HCT116 (cell line): Measurements from ENCODE around the gene VWA3B. TPM values are rescaled to one million over a fixed set of nuclear protein-coding genes. Genes with fewer than 3 reads are reported as not detected.
A peak's percentile ranks its signal among the peaks of the same experiment; 100 is the strongest.

ENCODE experiments used
- ATAC-seq: fragments of 200-7000 bp; cut with Tn5 transposase; 2 replicates; pipeline ENCODE4 v1.9.1; 2020; ENCODE audit warnings: mild to moderate bottlenecking, moderate library complexity
- BruUV-seq: library from RNA; stranded (reverse); fragments of 400-500 nt; replicated peaks from 2 replicates; lab custom pipeline; 2021; lab: Mats Ljungman, UMichigan
- CTCF ChIA-PET: fragments of 300-600 bp; sonication (Branson Sonifier 250); formaldehyde crosslinking; loops from one replicate; lab custom pipeline; 2021; ENCODE audit warnings: antibody characterized with exemption; lab: Charles Lee
- POLR2A ChIA-PET: fragments of 300-600, 350-600 bp; sonication (Branson Sonifier 250); formaldehyde crosslinking; loops from one replicate; lab custom pipeline; 2021; ENCODE audit warnings: antibody characterized with exemption; lab: Charles Lee
- RAD21 ChIA-PET, 2 experiments: fragments of 300-600 bp; sonication (Branson Sonifier 250); formaldehyde crosslinking; loops; one replicate each; lab custom pipeline; 2023; ENCODE audit warnings: low total read pairs in 2 of 2; ENCODE audit not compliant: uncharacterized antibody in 2 of 2, unreplicated experiment in 2 of 2, low non-redundant PET in 1 of 2; lab: Charles Lee
- DNase-seq: peaks from one replicate; pipeline ENCODE4 v3.0.0-alpha.2; 2010; ENCODE audit warnings: low read depth, low spot score
- H2AFZ ChIP-seq: fragments of 200-600 bp; shearing (Covaris generic), sonication (generic); 2 replicates; pipeline ENCODE4 v1.6.1; 2017; ENCODE audit warnings: low read depth, mixed run types, mixed read lengths, antibody characterized with exemption, low read length; ENCODE audit not compliant: poor library complexity, severe bottlenecking
- H3K27ac ChIP-seq: 2 replicates; pipeline ENCODE4 v1.5.1; 2012; ENCODE audit warnings: low read depth, low read length
- H3K27me3 ChIP-seq: fragments of 200-600 bp; sonication (generic); 2 replicates; pipeline ENCODE4 v1.6.1; 2016; ENCODE audit warnings: mixed run types, low read length, mixed read lengths; ENCODE audit not compliant: insufficient read depth
- H3K36me3 ChIP-seq, 2 experiments: fragments of 200-500 bp in 1 of 2; fragments of 200-600 bp in 1 of 2; sonication (Bioruptor generic) in 1 of 2; sonication (generic) in 1 of 2; 2 replicates each; pipeline versions ENCODE4 v1.5.1 to v1.6.1; 2014 to 2016; ENCODE audit warnings: low read length in 2 of 2, inconsistent platforms in 1 of 2, mixed read lengths in 1 of 2, mixed run types in 1 of 2; ENCODE audit not compliant: insufficient read depth in 2 of 2, control insufficient read depth in 1 of 2
- H3K4me1 ChIP-seq, 2 experiments: fragments of 200-600 bp in 1 of 2; sonication (generic) in 1 of 2; 2 replicates each; pipeline versions ENCODE4 v1.5.1 to v1.6.1; 2012 to 2017; ENCODE audit warnings: low read length in 2 of 2, inconsistent platforms in 1 of 2, mild to moderate bottlenecking in 1 of 2, mixed read lengths in 1 of 2, mixed run types in 1 of 2, moderate library complexity in 1 of 2; ENCODE audit not compliant: insufficient read depth in 2 of 2, control insufficient read depth in 1 of 2
- H3K4me2 ChIP-seq: fragments of 200-600 bp; sonication (generic); 2 replicates; pipeline ENCODE4 v1.6.1; 2017; ENCODE audit warnings: mixed run types, low read length, mixed read lengths
- H3K4me3 ChIP-seq, 2 experiments: fragments of 200-600 bp in 1 of 2; sonication (generic) in 1 of 2; replicated peaks in 1 of 2; 2 replicates each; pipeline ENCODE4 v1.5.1; 2011 to 2016; ENCODE audit warnings: low read length in 2 of 2, control low read depth in 1 of 2, low read depth in 1 of 2, mild to moderate bottlenecking in 1 of 2, mixed read lengths in 1 of 2, mixed run types in 1 of 2
- H3K79me2 ChIP-seq: fragments of 200-600 bp; sonication (generic); 2 replicates; pipeline ENCODE4 v1.6.1; 2017; ENCODE audit warnings: mild to moderate bottlenecking, mixed run types, low read length, moderate library complexity, mixed read lengths; ENCODE audit not compliant: insufficient read depth
- H3K9ac ChIP-seq: fragments of 200-600 bp; sonication (generic); 2 replicates; pipeline ENCODE4 v1.6.1; 2016; ENCODE audit warnings: low read length, mixed read lengths
- H3K9me2 ChIP-seq: fragments of 200-600 bp; sonication (generic), shearing (Covaris generic); 2 replicates; pipeline ENCODE4 v1.6.1; 2017; ENCODE audit warnings: mixed run types, mild to moderate bottlenecking, moderate library complexity; ENCODE audit not compliant: insufficient read depth
- H3K9me3 ChIP-seq, 2 experiments: fragments of 200-500 bp in 1 of 2; fragments of 200-600 bp in 1 of 2; sonication (Bioruptor generic) in 1 of 2; sonication (generic) in 1 of 2; 2 replicates each; pipeline ENCODE4 v1.6.1; 2014 to 2017; ENCODE audit warnings: low read length in 2 of 2, mixed read lengths in 2 of 2, inconsistent platforms in 1 of 2, low read depth in 1 of 2, mild to moderate bottlenecking in 1 of 2, mixed run types in 1 of 2, moderate library complexity in 1 of 2; ENCODE audit not compliant: control insufficient read depth in 1 of 2, insufficient read depth in 1 of 2
- H4K20me1 ChIP-seq: fragments of 200-600 bp; sonication (generic), shearing (Covaris generic); 2 replicates; pipeline ENCODE4 v1.6.1; 2017; ENCODE audit warnings: mixed run types, mild to moderate bottlenecking, moderate library complexity; ENCODE audit not compliant: insufficient read depth
- CEBPB ChIP-seq: IDR thresholded peaks from 2 replicates; pipeline ENCODE4 v1.6.1; 2012; ENCODE audit warnings: low read depth
- EGR1 ChIP-seq: IDR thresholded peaks from 2 replicates; pipeline ENCODE4 v1.6.1; 2012; ENCODE audit warnings: low read depth
- EZH2 ChIP-seq: fragments of 200-600 bp; sonication (generic); IDR thresholded peaks from 2 replicates; pipeline ENCODE4 v1.6.1; 2017; ENCODE audit warnings: antibody characterized with exemption, mixed run types
- EZH2phosphoT487 ChIP-seq: fragments of 200-600 bp; IDR thresholded peaks from 2 replicates; pipeline ENCODE4 v1.6.1; 2018; ENCODE audit warnings: antibody characterized with exemption, borderline replicate concordance
- RAD21 ChIP-seq: IDR thresholded peaks from 2 replicates; pipeline ENCODE4 v1.6.1; 2012; ENCODE audit warnings: low read depth, mild to moderate bottlenecking
- SIN3A ChIP-seq: IDR thresholded peaks from 2 replicates; pipeline ENCODE4 v1.6.1; 2012; ENCODE audit warnings: low read depth
- SRF ChIP-seq: IDR thresholded peaks from 2 replicates; pipeline ENCODE4 v1.6.1; 2012; ENCODE audit warnings: low read depth
- TCF7L2 ChIP-seq: IDR thresholded peaks from 2 replicates; pipeline ENCODE4 v1.7.0; 2011; ENCODE audit warnings: borderline replicate concordance, inconsistent platforms; ENCODE audit not compliant: insufficient read depth, insufficient read length; ENCODE audit errors: extremely low read depth
- YY1 ChIP-seq: IDR thresholded peaks from 2 replicates; pipeline ENCODE4 v1.6.1; 2011; ENCODE audit warnings: low read length, low read depth, moderate library complexity, mild to moderate bottlenecking; ENCODE audit not compliant: insufficient replicate concordance; ENCODE audit errors: extremely low read depth
- ZBTB33 ChIP-seq: IDR thresholded peaks from 2 replicates; pipeline ENCODE4 v1.6.1; 2011; ENCODE audit warnings: mild to moderate bottlenecking, low read length, moderate library complexity; ENCODE audit not compliant: insufficient replicate concordance; ENCODE audit errors: extremely low read depth
- intact Hi-C: fragments of 100-400 bp; cut with micrococcal nuclease; formaldehyde crosslinking; loops from 2 replicates; pipeline ENCODE4 v1.10.0; 2022
- total RNA-seq: library from RNA; stranded (reverse); gene quantifications from one replicate; pipeline ENCODE4 v1.2.1, GENCODE V29; 2021; ENCODE audit not compliant: unreplicated experiment
- TF ChIP-seq, protein P1 (sequence below), 3 experiments: fragments of 200-600 bp in 1 of 3; sonication (generic) in 1 of 3; IDR thresholded peaks in 2 of 3; conservative IDR thresholded peaks in 1 of 3; 2 replicates each; pipeline ENCODE4 v1.5.1; 2012 to 2017; ENCODE audit warnings: low read depth in 2 of 3, low read length in 2 of 3, antibody characterized with exemption in 1 of 3, borderline replicate concordance in 1 of 3, control low read depth in 1 of 3, mild to moderate bottlenecking in 1 of 3, mixed read lengths in 1 of 3, mixed run types in 1 of 3, moderate library complexity in 1 of 3; ENCODE audit not compliant: insufficient read depth in 1 of 3
- TF ChIP-seq, protein P2 (sequence below): IDR thresholded peaks from 2 replicates; pipeline ENCODE4 v1.6.1; 2012
- TF ChIP-seq, protein P3 (sequence below): IDR thresholded peaks from 2 replicates; pipeline ENCODE4 v1.6.1; 2012

VWA3B gene
- total RNA-seq, 1 experiment from 2014 or later = 0.47 TPM

- POLR2A ChIA-PET = no interaction called here
- no peaks in the 10 kb centered on the region for H3K9me3 ChIP-seq
- H3K4me2 ChIP-seq = no peak overlapping the region
- H2AFZ ChIP-seq = no peak overlapping the region
- H3K27ac ChIP-seq = no peak overlapping the region
- H3K4me1 ChIP-seq = no peaks in the 10 kb centered on the region
- H3K9me2 ChIP-seq = no peaks in the 10 kb centered on the region
- no peaks in the 10 kb centered on the region for H4K20me1 ChIP-seq
- H3K4me3 ChIP-seq = no peak overlapping the region
- no peaks in the 10 kb centered on the region for H3K27me3 ChIP-seq
- TF ChIP-seq RAD21 (0 out of 2 replicates have a peak, but pooled peaks have one; percentile 3), EZH2 (no peak)
- TF ChIP-seq, protein P1, sequence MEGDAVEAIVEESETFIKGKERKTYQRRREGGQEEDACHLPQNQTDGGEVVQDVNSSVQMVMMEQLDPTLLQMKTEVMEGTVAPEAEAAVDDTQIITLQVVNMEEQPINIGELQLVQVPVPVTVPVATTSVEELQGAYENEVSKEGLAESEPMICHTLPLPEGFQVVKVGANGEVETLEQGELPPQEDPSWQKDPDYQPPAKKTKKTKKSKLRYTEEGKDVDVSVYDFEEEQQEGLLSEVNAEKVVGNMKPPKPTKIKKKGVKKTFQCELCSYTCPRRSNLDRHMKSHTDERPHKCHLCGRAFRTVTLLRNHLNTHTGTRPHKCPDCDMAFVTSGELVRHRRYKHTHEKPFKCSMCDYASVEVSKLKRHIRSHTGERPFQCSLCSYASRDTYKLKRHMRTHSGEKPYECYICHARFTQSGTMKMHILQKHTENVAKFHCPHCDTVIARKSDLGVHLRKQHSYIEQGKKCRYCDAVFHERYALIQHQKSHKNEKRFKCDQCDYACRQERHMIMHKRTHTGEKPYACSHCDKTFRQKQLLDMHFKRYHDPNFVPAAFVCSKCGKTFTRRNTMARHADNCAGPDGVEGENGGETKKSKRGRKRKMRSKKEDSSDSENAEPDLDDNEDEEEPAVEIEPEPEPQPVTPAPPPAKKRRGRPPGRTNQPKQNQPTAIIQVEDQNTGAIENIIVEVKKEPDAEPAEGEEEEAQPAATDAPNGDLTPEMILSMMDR (IDR thresholded peaks at IDR 0.05 in 2 of 3, conservative IDR thresholded peaks at IDR 0.05 in 1 of 3; ENCODE audit: borderline replicate concordance in 1 of 3, insufficient read depth in 1 of 3, low read depth in 2 of 3, low read length in 2 of 3) = no peak
- H3K36me3 ChIP-seq = no peaks in the 10 kb centered on the region
- RAD21 ChIA-PET = interaction anchor here in 1 of 2 experiments (0.6 kb wide), 1 partner anchor 15 kb away, joined by 3 read pairs; no protein-coding TSS in a partner anchor
- ATAC-seq (no peak), DNase-seq (no peak)
- CTCF ChIA-PET = no interaction called here
- H3K79me2 ChIP-seq = no peaks in the 10 kb centered on the region
- intact Hi-C loops = no loop called here
- H3K9ac ChIP-seq = no peak overlapping the region
- BruUV-seq = no TSS peak
These were observed 208.9 kb downstream of the VWA3B start for GRCh38 chr2:98295721-98296414.

DNA sequence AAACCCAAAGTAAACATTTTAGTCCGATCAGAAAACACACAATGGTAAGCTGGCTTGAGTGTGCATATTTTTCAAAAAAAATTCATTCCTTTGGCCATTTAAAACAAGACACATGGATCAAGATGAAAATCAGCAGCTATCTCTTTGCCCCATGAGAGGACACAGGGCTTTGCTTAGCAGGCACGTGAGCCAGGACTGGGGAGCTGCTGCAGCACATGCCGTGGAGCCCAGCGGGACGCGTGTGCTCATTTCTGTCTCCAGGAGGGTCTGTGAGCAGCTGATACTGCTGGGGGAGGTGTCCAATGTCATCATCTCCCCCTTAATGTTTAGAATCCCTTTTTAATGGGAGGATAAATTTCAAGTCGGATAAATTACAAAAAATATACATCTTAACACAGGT, 209.5 kb downstream of the VWA3B start:
- DNase-seq = no peak
- ChIA-PET CTCF (no interaction called here), POLR2A (no interaction called here), RAD21 (no interaction called here)
- Histone ChIP-seq H3K27me3 (no peaks in the 10 kb centered on the region), H2AFZ (no peak overlapping the region), H3K4me1 (no peaks in the 10 kb centered on the region), H3K27ac (no peak overlapping the region), H3K4me3 (no peak overlapping the region), H4K20me1 (no peaks in the 10 kb centered on the region), H3K4me2 (no peak overlapping the region), H3K9ac (no peak overlapping the region), H3K9me2 (no peaks in the 10 kb centered on the region), H3K36me3 (no peaks in the 10 kb centered on the region), H3K9me3 (no peaks in the 10 kb centered on the region), H3K79me2 (no peaks in the 10 kb centered on the region)
- ATAC-seq = no peak
- TF ChIP-seq TCF7L2 (no peak), ZBTB33 (no peak), CEBPB (no peak), EGR1 (no peak), EZH2phosphoT487 (no peak), YY1 (no peak), SIN3A (no peak), SRF (no peak)
- TF ChIP-seq, protein P2, sequence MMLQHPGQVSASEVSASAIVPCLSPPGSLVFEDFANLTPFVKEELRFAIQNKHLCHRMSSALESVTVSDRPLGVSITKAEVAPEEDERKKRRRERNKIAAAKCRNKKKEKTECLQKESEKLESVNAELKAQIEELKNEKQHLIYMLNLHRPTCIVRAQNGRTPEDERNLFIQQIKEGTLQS = no peak
- TF ChIP-seq, protein P3, sequence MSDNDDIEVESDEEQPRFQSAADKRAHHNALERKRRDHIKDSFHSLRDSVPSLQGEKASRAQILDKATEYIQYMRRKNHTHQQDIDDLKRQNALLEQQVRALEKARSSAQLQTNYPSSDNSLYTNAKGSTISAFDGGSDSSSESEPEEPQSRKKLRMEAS = no peak
- BruUV-seq = no TSS peak
- intact Hi-C loops = no loop called here
